Esophagus muscularis mucosa (tissue), 4 donors: Measurements from ENCODE around the gene CNST.

Experiments
- EP300 ChIP-seq: sonication (generic); formaldehyde crosslinking; IDR thresholded peaks from one replicate; pipeline ENCODE4 v1.6.1; 2017; ENCODE audit warnings: antibody characterized with exemption
- POLR2A ChIP-seq: fragments of 450-650 bp; IDR thresholded peaks from one replicate; pipeline ENCODE4 v1.6.1; 2017; ENCODE audit warnings: antibody characterized with exemption, moderate library complexity, mild to moderate bottlenecking, low read depth
- POLR2AphosphoS5 ChIP-seq, 2 donors: sonication (generic); formaldehyde crosslinking; IDR thresholded peaks; one replicate each; pipeline ENCODE4 v1.6.1; 2017; ENCODE audit warnings: antibody characterized with exemption in 2 of 2
- TF ChIP-seq, protein P1 (sequence below), 3 experiments: fragments of 200-600 bp in 2 of 3; fragments of 450-650 bp in 1 of 3; sonication (generic) in 2 of 3; IDR thresholded peaks; one replicate each; pipeline ENCODE4 v1.5.1; 2017 to 2019; ENCODE audit warnings: antibody characterized with exemption in 3 of 3, mild to moderate bottlenecking in 2 of 3, moderate library complexity in 1 of 3

DNA sequence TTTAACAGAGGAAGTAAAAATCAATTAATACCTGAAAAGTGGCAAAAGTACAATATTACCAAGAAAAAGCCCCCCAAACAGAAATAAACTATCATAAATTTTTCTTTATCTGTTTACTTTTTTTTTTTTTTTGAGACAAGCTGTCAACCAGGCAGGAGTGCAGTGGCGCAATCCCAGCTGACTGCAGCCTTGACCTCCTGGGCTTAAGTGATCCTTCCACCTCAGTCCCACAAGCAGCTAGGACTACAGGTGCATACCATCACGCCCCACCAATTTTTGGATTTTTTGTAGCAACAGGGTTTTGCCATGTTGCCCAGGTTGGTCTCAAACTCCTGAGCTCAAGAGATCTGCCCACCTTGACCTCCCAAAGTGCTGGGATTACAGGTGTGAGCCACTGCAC lies 8.2 kb upstream of the CNST start:
- TF ChIP-seq, protein P1, sequence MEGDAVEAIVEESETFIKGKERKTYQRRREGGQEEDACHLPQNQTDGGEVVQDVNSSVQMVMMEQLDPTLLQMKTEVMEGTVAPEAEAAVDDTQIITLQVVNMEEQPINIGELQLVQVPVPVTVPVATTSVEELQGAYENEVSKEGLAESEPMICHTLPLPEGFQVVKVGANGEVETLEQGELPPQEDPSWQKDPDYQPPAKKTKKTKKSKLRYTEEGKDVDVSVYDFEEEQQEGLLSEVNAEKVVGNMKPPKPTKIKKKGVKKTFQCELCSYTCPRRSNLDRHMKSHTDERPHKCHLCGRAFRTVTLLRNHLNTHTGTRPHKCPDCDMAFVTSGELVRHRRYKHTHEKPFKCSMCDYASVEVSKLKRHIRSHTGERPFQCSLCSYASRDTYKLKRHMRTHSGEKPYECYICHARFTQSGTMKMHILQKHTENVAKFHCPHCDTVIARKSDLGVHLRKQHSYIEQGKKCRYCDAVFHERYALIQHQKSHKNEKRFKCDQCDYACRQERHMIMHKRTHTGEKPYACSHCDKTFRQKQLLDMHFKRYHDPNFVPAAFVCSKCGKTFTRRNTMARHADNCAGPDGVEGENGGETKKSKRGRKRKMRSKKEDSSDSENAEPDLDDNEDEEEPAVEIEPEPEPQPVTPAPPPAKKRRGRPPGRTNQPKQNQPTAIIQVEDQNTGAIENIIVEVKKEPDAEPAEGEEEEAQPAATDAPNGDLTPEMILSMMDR (IDR thresholded peaks at IDR 0.05) = no peak
- TF ChIP-seq POLR2A (no peak), POLR2AphosphoS5 (IDR thresholded peaks at IDR 0.05) (no peak), EP300 (no peak)
